HepG2 (cell line): Measurements from ENCODE around the gene TPCN2. TPM values are rescaled to one million over a fixed set of nuclear protein-coding genes. Genes with fewer than 3 reads are reported as not detected.

ENCODE experiments used
- ELF3 ChIP-seq: IDR thresholded peaks from 2 replicates; pipeline ENCODE4 v1.6.1; 2016; ENCODE audit warnings: missing genetic modification reagents, missing compliant biosample characterization
- FOXA3 ChIP-seq: IDR thresholded peaks from 2 replicates; pipeline ENCODE4 v1.6.1; 2016; ENCODE audit warnings: missing genetic modification reagents, missing compliant biosample characterization
- FOXP1 ChIP-seq, 2 experiments: fragments of 450-650 bp in 1 of 2; IDR thresholded peaks; 2 replicates each; pipeline ENCODE4 v1.6.1; 2017 to 2018; ENCODE audit warnings: antibody characterized with exemption in 1 of 2
- GATAD2A ChIP-seq: IDR thresholded peaks from 2 replicates; pipeline ENCODE4 v1.6.1; 2016
- MAFK ChIP-seq, 2 experiments: IDR thresholded peaks in 1 of 2; conservative IDR thresholded peaks in 1 of 2; 2 replicates each; pipeline ENCODE4 v1.6.1; 2011; ENCODE audit warnings: improper control_type of control experiment in 2 of 2, low read length in 2 of 2
- MEF2D ChIP-seq: sonication (generic); formaldehyde crosslinking; IDR thresholded peaks from 2 replicates; pipeline ENCODE4 v1.5.1; 2020; ENCODE audit warnings: mild to moderate bottlenecking, missing genetic modification reagents
- NCOA1 ChIP-seq: sonication (generic); formaldehyde crosslinking; IDR thresholded peaks from 2 replicates; pipeline ENCODE4 v1.9.0; 2021; ENCODE audit warnings: missing genetic modification reagents
- PHF21A ChIP-seq: sonication (generic); formaldehyde crosslinking; IDR thresholded peaks from 2 replicates; pipeline ENCODE4 v1.5.0; 2020; ENCODE audit warnings: mild to moderate bottlenecking, missing genetic modification reagents
- SMC3 ChIP-seq: IDR thresholded peaks from 2 replicates; pipeline ENCODE4 v1.6.1; 2011; ENCODE audit warnings: low read length, improper control_type of control experiment
- TCF7L2 ChIP-seq: IDR thresholded peaks from 2 replicates; pipeline ENCODE4 v1.6.1; 2011; ENCODE audit warnings: mild to moderate bottlenecking, low read depth, low read length, moderate library complexity
- ZFP36L1 ChIP-seq: sonication (generic); formaldehyde crosslinking; IDR thresholded peaks from 2 replicates; pipeline ENCODE4 v1.8.0; 2022; ENCODE audit warnings: mild to moderate bottlenecking, missing genetic modification reagents, moderate library complexity
- ZFX ChIP-seq: sonication (generic); formaldehyde crosslinking; IDR thresholded peaks from 2 replicates; pipeline ENCODE4 v1.4.0; 2020; ENCODE audit warnings: mild to moderate bottlenecking, low read depth, missing genetic modification reagents, moderate library complexity
- ZNF274 ChIP-seq: sonication (generic); formaldehyde crosslinking; IDR thresholded peaks from 2 replicates; pipeline ENCODE4 v1.5.1; 2020; ENCODE audit warnings: mild to moderate bottlenecking, missing genetic modification reagents
- ZNF512B ChIP-seq: sonication (generic); formaldehyde crosslinking; IDR thresholded peaks from 2 replicates; pipeline ENCODE4 v1.5.1; 2020; ENCODE audit warnings: missing genetic modification reagents, mild to moderate bottlenecking, borderline replicate concordance
- ZNF569 ChIP-seq: sonication (generic); formaldehyde crosslinking; IDR thresholded peaks from 2 replicates; pipeline ENCODE4 v1.5.0; 2020; ENCODE audit warnings: mild to moderate bottlenecking, missing genetic modification reagents, moderate library complexity, borderline replicate concordance
- polyA plus RNA-seq, 8 experiments: library from polyadenylated mRNA; depleted of rRNA in 3 of 8; stranded (reverse) in 7 of 8; unstranded in 1 of 8; fragments of >200 nt; fragmentation: Illumina TruSeq in 4 of 8; extraction: Trizol in 4 of 8; gene quantifications; 2 replicates each; pipeline versions ENCODE4 v1.2.1 to v1.2.3, GENCODE V29; 2011 to 2016; ENCODE audit warnings: low read depth in 4 of 8, missing spikeins in 1 of 8, mixed read lengths in 1 of 8; ENCODE audit not compliant: insufficient read depth in 1 of 8
- total RNA-seq, 5 experiments: library from RNA; depleted of rRNA; stranded (reverse); fragments of >200 nt; fragmentation: Illumina TruSeq; extraction: Trizol; gene quantifications; 2 replicates each; pipeline ENCODE4 v1.2.3, GENCODE V29; 2016; ENCODE audit warnings: low read depth in 1 of 5

TPCN2 gene
- total and polyA plus RNA-seq, 2 of the 13 experiments (the other 11 are each of a cell fraction or from before 2014, with no cell fraction given): 5.6 to 5.9 TPM

GRCh38 chr11:69044111-69045013, 4.4 kb upstream of the TPCN2 start (continued):
- TF ChIP-seq FOXA3 (CRISPR knock-in tag) (0 out of 2 replicates have a peak, but pooled peaks have one; percentile 8), NCOA1 (CRISPR knock-in tag) (no peak), MEF2D (CRISPR knock-in tag) (0 out of 2 replicates have a peak, but pooled peaks have one; percentile 28), ZNF512B (CRISPR knock-in tag) (0 out of 2 replicates have a peak, but pooled peaks have one; percentile 29), PHF21A (CRISPR knock-in tag) (no peak), SMC3 (peak; percentile 36; the same call in 1 of the 2 replicates), MAFK (conservative IDR thresholded peaks at IDR 0.05 in 1 of 2, IDR thresholded peaks at IDR 0.05 in 1 of 2; ENCODE audit: low read length in 2 of 2) (peak; percentile 39 to 47; a peak in 2 of 4 replicates), FOXP1 (IDR thresholded peaks at IDR 0.05) (no peak), FOXP1 (CRISPR knock-in tag; IDR thresholded peaks at IDR 0.05) (0 out of 2 replicates have a peak, but pooled peaks have one; percentile 13), GATAD2A (CRISPR knock-in tag) (peak; percentile 28; the same call in 1 of the 2 replicates), TCF7L2 (no peak), ELF3 (peak; percentile 17; the same call in 1 of the 2 replicates), ZFX (CRISPR knock-in tag) (peak; percentile 22; the same call in 1 of the 2 replicates), ZNF274 (CRISPR knock-in tag) (no peak), ZFP36L1 (CRISPR knock-in tag) (no peak), ZNF569 (CRISPR knock-in tag) (no peak)
